Thoracic aorta (tissue), 2 donors: ENCODE data around the gene MLPH. TPM values are rescaled to one million over a fixed set of nuclear protein-coding genes. Genes with fewer than 3 reads are reported as not detected.

ENCODE experiments used
- ATAC-seq: fragments of 150-250 bp; one replicate; pipeline ENCODE4 v1.8.0; 2017; ENCODE audit warnings: low read depth; ENCODE audit not compliant: insufficient number of reproducible peaks, low FRiP score
- DNase-seq: peaks from one replicate; pipeline ENCODE4 v3.0.0-alpha.2; 2020; ENCODE audit warnings: low spot score
- H3K27ac ChIP-seq, 2 donors: fragments of 200-600 bp; sonication (generic); 1 replicate in 1 of 2; 2 replicates in 1 of 2; pipeline ENCODE4 v1.5.1; 2016; ENCODE audit warnings: mild to moderate bottlenecking in 2 of 2, moderate library complexity in 2 of 2
- H3K27me3 ChIP-seq: fragments of 200-600 bp; sonication (generic); replicated peaks from 2 replicates; pipeline ENCODE4 v1.6.0; 2016; ENCODE audit warnings: mild to moderate bottlenecking; ENCODE audit not compliant: insufficient read depth
- H3K36me3 ChIP-seq: fragments of 200-600 bp; sonication (generic); one replicate; pipeline ENCODE4 v1.5.1; 2016
- H3K4me1 ChIP-seq, 2 donors: fragments of 200-600 bp; sonication (generic); 1 replicate in 1 of 2; 2 replicates in 1 of 2; pipeline versions ENCODE4 v1.5.1 to v1.6.0; 2016; ENCODE audit warnings: low read depth in 2 of 2, mild to moderate bottlenecking in 1 of 2; ENCODE audit not compliant: control insufficient read depth in 1 of 2
- H3K4me3 ChIP-seq: fragments of 200-600 bp; sonication (generic); 2 replicates; pipeline ENCODE4 v1.5.1; 2016; ENCODE audit warnings: mild to moderate bottlenecking
- H3K9me3 ChIP-seq: fragments of 200-600 bp; sonication (generic); 2 replicates; pipeline ENCODE4 v1.5.1; 2016
- total RNA-seq, 2 donors: library from RNA; depleted of rRNA; stranded (reverse); fragments of >200 nt; gene quantifications; one replicate each; pipeline versions ENCODE4 v1.1.0 to v1.2.3, GENCODE V29; 2016
- TF ChIP-seq, protein P1 (sequence below): fragments of 200-600 bp; sonication (generic); IDR thresholded peaks from one replicate; pipeline ENCODE4 v1.5.1; 2019; ENCODE audit warnings: antibody characterized with exemption

Gene MLPH
- total RNA-seq, 2 donors from 2014 or later = 2.0 to 7.4 TPM

- no peaks in the 10 kb centered on the region for H3K27me3 ChIP-seq
- H3K27ac ChIP-seq = no peak overlapping the region
- no peak for DNase-seq
Measured at GRCh38 chr2:237574894-237575868, 88.1 kb downstream of the MLPH start.

GRCh38 chr2:237575869-237576862 lies 89.1 kb downstream of the MLPH start:
- DNase-seq = no peak
- Histone ChIP-seq H3K36me3 (no peaks in the 10 kb centered on the region), H3K4me3 (no peak overlapping the region), H3K9me3 (no peaks in the 10 kb centered on the region), H3K4me1 (peaks cover 0 to 21% of the 10 kb centered on the region in 2 donors), H3K27ac (no peak overlapping the region), H3K27me3 (no peaks in the 10 kb centered on the region)
- ATAC-seq = no peak
- TF ChIP-seq, protein P1, sequence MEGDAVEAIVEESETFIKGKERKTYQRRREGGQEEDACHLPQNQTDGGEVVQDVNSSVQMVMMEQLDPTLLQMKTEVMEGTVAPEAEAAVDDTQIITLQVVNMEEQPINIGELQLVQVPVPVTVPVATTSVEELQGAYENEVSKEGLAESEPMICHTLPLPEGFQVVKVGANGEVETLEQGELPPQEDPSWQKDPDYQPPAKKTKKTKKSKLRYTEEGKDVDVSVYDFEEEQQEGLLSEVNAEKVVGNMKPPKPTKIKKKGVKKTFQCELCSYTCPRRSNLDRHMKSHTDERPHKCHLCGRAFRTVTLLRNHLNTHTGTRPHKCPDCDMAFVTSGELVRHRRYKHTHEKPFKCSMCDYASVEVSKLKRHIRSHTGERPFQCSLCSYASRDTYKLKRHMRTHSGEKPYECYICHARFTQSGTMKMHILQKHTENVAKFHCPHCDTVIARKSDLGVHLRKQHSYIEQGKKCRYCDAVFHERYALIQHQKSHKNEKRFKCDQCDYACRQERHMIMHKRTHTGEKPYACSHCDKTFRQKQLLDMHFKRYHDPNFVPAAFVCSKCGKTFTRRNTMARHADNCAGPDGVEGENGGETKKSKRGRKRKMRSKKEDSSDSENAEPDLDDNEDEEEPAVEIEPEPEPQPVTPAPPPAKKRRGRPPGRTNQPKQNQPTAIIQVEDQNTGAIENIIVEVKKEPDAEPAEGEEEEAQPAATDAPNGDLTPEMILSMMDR = no peak

More at GRCh38 chr2:237574894-237575868, 88.1 kb downstream of the MLPH start:
- Histone ChIP-seq H3K9me3 (no peaks in the 10 kb centered on the region), H3K36me3 (no peaks in the 10 kb centered on the region), H3K4me3 (no peak overlapping the region), H3K4me1 (peaks cover 0 to 21% of the 10 kb centered on the region in 2 donors)
- TF ChIP-seq, protein P1 = no peak
- no peak for ATAC-seq

- no peak for DNase-seq
- H3K36me3 ChIP-seq = no peaks in the 10 kb centered on the region
- TF ChIP-seq, protein P1 = no peak
- H3K9me3 ChIP-seq = no peaks in the 10 kb centered on the region
- H3K4me1 ChIP-seq = peaks cover under 1 to 24% of the 10 kb centered on the region in 2 donors
- H3K4me3 ChIP-seq = no peak overlapping the region
- no peak overlapping the region for H3K27ac ChIP-seq
- H3K27me3 ChIP-seq = no peaks in the 10 kb centered on the region
- no peak for ATAC-seq
Measured at GRCh38 chr2:237576974-237577373, 89.9 kb downstream of the MLPH start.

DNA sequence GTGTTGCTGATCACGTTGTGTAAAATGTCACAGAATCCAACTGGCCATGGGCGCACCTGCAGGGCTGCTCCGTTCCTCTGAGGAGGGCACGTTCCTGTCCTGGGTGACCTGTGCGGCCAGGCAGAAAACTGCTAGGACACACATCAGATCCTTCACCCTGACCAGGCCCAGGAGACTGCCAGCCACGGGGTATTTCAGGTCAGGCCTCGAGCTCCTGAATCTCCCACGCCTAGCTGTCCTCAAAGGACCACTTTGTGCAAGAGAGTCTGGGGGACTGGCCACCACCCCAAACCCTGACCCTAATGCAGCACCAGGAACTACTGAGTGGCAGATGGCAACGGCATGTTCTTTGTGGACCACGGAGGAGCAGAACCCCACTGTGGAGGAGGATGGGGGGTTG lies 90.4 kb downstream of the MLPH start:
- Histone ChIP-seq H3K27me3 (no peaks in the 10 kb centered on the region), H3K4me3 (no peak overlapping the region), H3K27ac (no peak overlapping the region), H3K4me1 (peaks cover 5 to 24% of the 10 kb centered on the region in 2 donors), H3K36me3 (no peaks in the 10 kb centered on the region), H3K9me3 (no peaks in the 10 kb centered on the region)
- DNase-seq (no peak), ATAC-seq (no peak)
- TF ChIP-seq, protein P1 = no peak
